Lung (tissue), 12 donors: ENCODE results near the gene PON2. TPM values are rescaled to one million over a fixed set of nuclear protein-coding genes. Genes with fewer than 3 reads are reported as not detected.

Source experiments
- ATAC-seq: fragments of 200-7000 bp; cut with Tn5 transposase; one replicate; pipeline ENCODE4 v1.9.1; 2020; ENCODE audit warnings: moderate number of reproducible peaks; ENCODE audit not compliant: insufficient read depth, low FRiP score
- DNase-seq, 3 donors: peaks; one replicate each; pipeline ENCODE4 v3.0.0-alpha.2; 2013 to 2017
- H3K27ac ChIP-seq, 2 donors: one replicate each; pipeline ENCODE4 v1.5.1; 2013; ENCODE audit warnings: mild to moderate bottlenecking in 2 of 2, moderate library complexity in 2 of 2, control low read depth in 1 of 2, inconsistent platforms in 1 of 2, low read depth in 1 of 2, low read length in 1 of 2
- H3K27me3 ChIP-seq, 3 donors: one replicate each; pipeline ENCODE4 v1.5.1; 2013; ENCODE audit warnings: low read length in 2 of 3; ENCODE audit not compliant: control insufficient read depth in 3 of 3, insufficient read depth in 3 of 3
- H3K36me3 ChIP-seq, 4 donors: one replicate each; pipeline ENCODE4 v1.5.1; 2013; ENCODE audit warnings: low read length in 4 of 4, mild to moderate bottlenecking in 1 of 4, moderate library complexity in 1 of 4; ENCODE audit not compliant: control insufficient read depth in 4 of 4, insufficient read depth in 4 of 4
- H3K4me1 ChIP-seq, 5 donors: one replicate each; pipeline ENCODE4 v1.5.1; 2013; ENCODE audit warnings: low read length in 5 of 5, mild to moderate bottlenecking in 2 of 5, moderate library complexity in 1 of 5; ENCODE audit not compliant: control insufficient read depth in 5 of 5, insufficient read depth in 5 of 5
- H3K4me3 ChIP-seq: one replicate; pipeline ENCODE4 v1.5.1; 2013; ENCODE audit warnings: mild to moderate bottlenecking, control low read depth, moderate library complexity
- H3K9ac ChIP-seq, 2 donors: one replicate each; pipeline ENCODE4 v1.5.1; 2013; ENCODE audit warnings: low read length in 2 of 2, control low read depth in 1 of 2; ENCODE audit not compliant: insufficient read depth in 1 of 2
- H3K9me3 ChIP-seq, 4 donors: one replicate each; pipeline ENCODE4 v1.5.1; 2013; ENCODE audit warnings: low read length in 3 of 4, mild to moderate bottlenecking in 1 of 4, moderate library complexity in 1 of 4; ENCODE audit not compliant: control insufficient read depth in 4 of 4, insufficient read depth in 3 of 4
- CTCF ChIP-seq: IDR thresholded peaks from 2 replicates; pipeline ENCODE4 v1.5.1; 2012; ENCODE audit warnings: mild to moderate bottlenecking; ENCODE audit errors: control extremely low read depth, extremely low read depth
- WGBS, 2 donors: extraction: QIAGEN DNeasy Blood & Tissue Kit; methylation state at CpG; one replicate each; pipeline ENCODE4 v1.1.7; 2013; 5-methylcytosine and 5-hydroxymethylcytosine counted together
- polyA plus RNA-seq, 2 donors: library from polyadenylated mRNA; stranded (reverse); fragments of 200-250 nt; gene quantifications; one replicate each; pipeline ENCODE4 v1.2.1, GENCODE V29; 2013
- total RNA-seq, 2 donors: library from RNA; depleted of rRNA in 1 of 2; stranded (reverse); fragments of >200 nt in 1 of 2; gene quantifications; one replicate each; pipeline ENCODE4 v1.2.1, GENCODE V29; 2014 to 2021
- donor health status: control.
- donor health status: control.
- donor health status: Bipolar disorder and iron deficiency.
- donor health status: healthy.
- donor health status: DM: yes; HTN: yes; CAD: no.

Gene PON2
- total and polyA plus RNA-seq, 4 donors = 90.4 to 392 (median 188) TPM

DNA sequence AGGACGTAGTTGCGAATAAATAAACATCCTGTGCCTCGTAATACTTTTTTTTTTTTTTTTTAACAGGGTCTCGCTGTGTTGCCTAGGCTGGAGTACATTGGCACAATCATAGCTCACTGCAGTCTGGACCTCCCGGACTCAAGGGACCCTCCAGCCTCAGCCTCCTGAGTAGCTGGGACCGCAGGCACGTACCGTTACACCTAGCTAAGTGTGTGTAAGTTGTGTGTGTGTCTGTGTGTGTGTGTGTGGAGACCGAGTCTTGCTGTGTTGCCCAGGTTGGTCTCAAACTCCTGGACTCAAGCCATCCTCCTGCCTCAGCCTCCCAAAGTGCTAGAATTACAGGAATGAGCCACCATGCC lies 573 bp upstream of the PON2 start:
- Histone ChIP-seq H3K9ac (peak overlapping the region; percentile 78 to 97), H3K27ac (peak overlapping the region; percentile 94 to 99), H3K9me3 (no peaks in the 10 kb centered on the region), H3K4me1 (peaks cover 0 to 13% (median 11%) of the 10 kb centered on the region in 5 donors), H3K36me3 (peaks cover 0 to 4% (median 1%) of the 10 kb centered on the region in 4 donors), H3K4me3 (no peak overlapping the region), H3K27me3 (no peaks in the 10 kb centered on the region)
- ATAC-seq = peak; percentile 0
- no peak for DNase-seq
- 39 to 52% methylated on average over 9 of the region's 9 CpGs for WGBS, 2 donors
- TF ChIP-seq CTCF = no peak

DNA sequence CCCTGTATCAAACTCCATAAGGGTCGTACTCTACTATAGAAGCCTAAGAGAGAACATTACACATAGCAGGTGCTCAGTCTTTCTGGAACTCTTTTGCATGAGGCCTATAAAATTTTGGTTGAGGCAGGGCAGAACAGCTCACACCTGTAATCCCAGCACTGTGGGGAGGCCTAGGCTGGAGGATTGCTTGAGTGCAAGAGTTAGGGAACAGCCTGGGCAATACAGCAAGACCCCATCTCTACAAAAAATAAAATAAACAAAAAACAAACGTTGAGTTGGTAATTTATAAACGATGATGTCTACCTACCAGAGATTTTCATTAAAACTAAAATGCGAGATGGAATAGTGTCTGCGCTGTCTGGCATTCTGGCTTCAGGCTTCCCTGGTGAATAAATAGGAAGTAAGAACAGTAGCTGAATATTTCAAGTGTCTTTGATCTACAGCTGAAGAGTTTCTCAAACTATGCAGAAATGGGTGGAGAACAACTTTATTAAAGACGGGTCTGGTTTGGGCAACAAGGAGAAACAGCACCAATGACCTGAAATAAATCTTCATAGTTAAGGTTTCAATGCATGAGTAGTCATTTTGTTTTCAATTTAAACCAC lies 774 bp downstream of the PON2 start:
- Histone ChIP-seq H3K27ac (peak overlapping the region; percentile 94 to 99), H3K9ac (peak overlapping the region; percentile 65 to 78), H3K4me1 (peaks cover 0 to 13% (median 11%) of the 10 kb centered on the region in 5 donors), H3K9me3 (peaks cover 0 to 4% (median under 1%) of the 10 kb centered on the region in 4 donors), H3K36me3 (peaks cover 0 to 9% (median 4%) of the 10 kb centered on the region in 4 donors), H3K4me3 (peak overlapping the region; percentile 79), H3K27me3 (no peaks in the 10 kb centered on the region)
- WGBS, 2 donors = 37 to 55% methylated on average over 6 of the region's 6 CpGs
- peak; percentile 22 for ATAC-seq
- no peak for TF ChIP-seq CTCF
- peak in 2 of 3 donors; percentile 12 to 28 for DNase-seq

DNA sequence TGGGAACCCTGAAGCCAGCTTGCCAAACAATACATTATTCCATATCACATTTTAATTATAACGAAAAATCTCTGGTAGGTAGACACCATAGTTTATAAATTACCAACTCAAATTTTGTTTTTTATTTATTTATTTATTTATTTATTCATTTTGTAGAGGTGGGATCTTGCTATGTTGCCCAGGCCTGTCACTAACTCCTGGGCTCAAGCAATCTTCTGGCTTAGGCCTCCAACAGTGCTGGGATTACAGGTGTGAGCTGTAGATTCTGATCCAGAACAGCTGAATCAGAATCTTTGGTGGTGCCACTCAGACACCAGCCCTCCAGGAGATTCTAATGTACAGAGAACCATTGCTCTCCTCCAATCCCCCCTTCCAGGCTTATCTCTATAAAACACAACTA lies 1.7 kb downstream of the PON2 start:
- no peaks in the 10 kb centered on the region for H3K27me3 ChIP-seq
- H3K9me3 ChIP-seq = peaks cover 0 to 4% (median under 1%) of the 10 kb centered on the region in 4 donors
- H3K4me1 ChIP-seq = peaks cover 0 to 13% (median 6%) of the 10 kb centered on the region in 5 donors
- 91 to 93% methylated on average over 1 of the region's 1 CpG for WGBS, 2 donors
- ATAC-seq (no peak), DNase-seq (no peak)
- H3K36me3 ChIP-seq = peaks cover 0 to 11% (median 5%) of the 10 kb centered on the region in 4 donors
- no peak overlapping the region for H3K9ac ChIP-seq
- H3K4me3 ChIP-seq = no peak overlapping the region
- no peak for TF ChIP-seq CTCF
- H3K27ac ChIP-seq = no peak overlapping the region
